ENCODE results near the gene ZKSCAN7.

DNA sequence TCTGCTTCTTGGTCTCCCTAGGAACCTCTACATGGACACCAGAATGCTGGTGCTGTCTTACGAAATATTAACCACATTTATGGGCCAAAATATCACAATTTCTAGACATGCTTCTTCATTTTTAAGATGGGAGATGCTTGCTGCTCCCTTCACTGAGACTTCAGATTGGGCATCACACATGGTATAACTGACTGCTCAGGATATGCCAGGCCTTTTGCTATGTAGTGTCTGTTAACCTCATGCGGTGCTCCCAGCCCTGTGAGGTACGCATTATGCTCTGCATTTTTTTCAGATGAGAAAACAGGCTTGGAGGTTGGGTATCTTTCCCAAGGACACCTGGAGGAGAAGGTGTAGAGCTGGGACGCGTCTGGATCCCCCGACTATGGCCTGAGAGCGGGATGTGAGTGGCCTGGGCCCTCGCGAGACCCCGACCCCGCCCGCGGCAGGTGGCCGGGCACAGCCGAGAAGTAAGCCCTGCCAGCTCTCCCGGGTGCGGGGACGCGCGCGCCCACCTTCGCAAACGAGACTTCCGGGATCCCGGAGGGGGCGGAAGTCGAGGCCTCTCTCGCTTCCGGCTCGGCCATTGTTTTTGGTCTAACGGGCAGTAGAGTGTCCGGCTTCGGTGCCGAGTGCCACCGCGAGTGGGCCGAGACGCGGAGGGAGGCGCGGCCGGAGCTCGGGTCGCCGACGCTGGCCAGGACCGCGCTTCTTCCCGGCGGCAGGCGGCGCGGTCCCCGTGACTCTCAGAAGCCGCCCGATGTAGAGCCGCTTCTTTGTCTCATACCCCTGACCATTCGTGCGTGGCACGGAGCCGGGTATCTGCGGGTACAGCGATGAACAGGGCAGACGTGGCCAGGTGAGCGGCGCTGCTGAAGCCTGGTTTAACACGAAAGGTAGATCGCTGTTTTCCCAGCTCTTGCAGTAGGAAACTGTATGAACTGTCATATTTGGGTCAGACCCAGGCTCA lies at the start of gene ZKSCAN7:
- no peak for TF ChIP-seq CTCF (IDR thresholded peaks at IDR 0.05; ENCODE audit: insufficient read depth, low read length, poor library complexity, severe bottlenecking)
- TF ChIP-seq EZH2phosphoT487 (conservative IDR thresholded peaks at IDR 0.05; ENCODE audit: low read length): no peak
